Psoas muscle (tissue), 8 donors: ENCODE results near the gene PNPLA6. TPM values are rescaled to one million over a fixed set of nuclear protein-coding genes. Genes with fewer than 3 reads are reported as not detected.
"Not testable (repeated sequence)": the region's sequence is repeated elsewhere in the genome, so short reads cannot be mapped to it uniquely, and the experiment has no call there.

Experiments used
- ATAC-seq, 4 donors: fragments of 200-7000 bp; cut with Tn5 transposase; one replicate each; pipeline ENCODE4 v1.9.1; 2020; ENCODE audit warnings: moderate library complexity in 3 of 4, mild to moderate bottlenecking in 2 of 4
- DNase-seq, 2 donors: peaks; one replicate each; pipeline ENCODE4 v3.0.0-alpha.2; 2020
- H3K27ac ChIP-seq: fragments of 200-600 bp; one replicate; pipeline ENCODE4 v1.8.0; 2022
- H3K27me3 ChIP-seq, 3 donors: fragments of 200-600 bp in 1 of 3; one replicate each; pipeline versions ENCODE4 v1.6.1 to v1.8.0; 2013 to 2022; ENCODE audit warnings: low read length in 2 of 3, mild to moderate bottlenecking in 2 of 3, moderate library complexity in 1 of 3; ENCODE audit not compliant: insufficient read depth in 3 of 3
- H3K36me3 ChIP-seq, 2 donors: fragments of 200-600 bp in 1 of 2; one replicate each; pipeline versions ENCODE4 v1.6.1 to v1.8.0; 2013 to 2022; ENCODE audit warnings: low read depth in 1 of 2, mild to moderate bottlenecking in 1 of 2, moderate library complexity in 1 of 2; ENCODE audit not compliant: insufficient read depth in 1 of 2
- H3K4me1 ChIP-seq: fragments of 200-600 bp; one replicate; pipeline ENCODE4 v1.8.0; 2022
- H3K4me3 ChIP-seq: fragments of 200-600 bp; one replicate; pipeline ENCODE4 v1.8.0; 2022; ENCODE audit warnings: mild to moderate bottlenecking
- H3K9me3 ChIP-seq: fragments of 200-600 bp; one replicate; pipeline ENCODE4 v1.8.0; 2022
- WGBS, 3 donors: extraction: QIAGEN DNeasy Blood & Tissue Kit; methylation state at CpG; one replicate each; pipeline versions ENCODE4 v1.1.6 to v1.1.7; 2013; 5-methylcytosine and 5-hydroxymethylcytosine counted together
- intact Hi-C, 2 donors: fragments of 100-400 bp; cut with DNase I; formaldehyde crosslinking; loops; one replicate each; pipeline versions ENCODE4 v1.11.0 to v1.14.2; 2022
- polyA plus RNA-seq, 3 donors: library from polyadenylated mRNA; stranded (reverse); fragments of 200-250 nt; gene quantifications; one replicate each; pipeline ENCODE4 v1.2.3, GENCODE V29; 2013
- total RNA-seq, 4 donors: library from RNA; stranded (reverse); fragmentation: NEBNext Ultra II Directional in 2 of 4; extraction: Animal tissue kit (Norgen Biotek cat#: 25700) in 2 of 4; gene quantifications; one replicate each; pipeline versions ENCODE4 v1.2.1 to v1.2.4, GENCODE V29; 2021 to 2023
- TF ChIP-seq, protein P1 (sequence below): fragments of 200-600 bp; IDR thresholded peaks from one replicate; pipeline ENCODE4 v1.8.0; 2022; ENCODE audit warnings: antibody characterized with exemption
- donor health status: healthy with polysubstance abuse.
- donor health status: DM: no; HTN: no; CAD: no; lungs with moderate emphysema.
- donor health status: Bipolar disorder and iron deficiency.
- donor health status: healthy.
- donor health status: DM: yes; HTN: yes; CAD: no.
- donor health status: DM: no; HTN: no; CAD: no.
- donor health status: DM: no; HTN: no; CAD: no.
- donor health status: DM: yes; HTN: yes; CAD: no.

The PNPLA6 gene
- total and polyA plus RNA-seq, 7 donors = 31.8 to 72.8 (median 55.9) TPM

DNA sequence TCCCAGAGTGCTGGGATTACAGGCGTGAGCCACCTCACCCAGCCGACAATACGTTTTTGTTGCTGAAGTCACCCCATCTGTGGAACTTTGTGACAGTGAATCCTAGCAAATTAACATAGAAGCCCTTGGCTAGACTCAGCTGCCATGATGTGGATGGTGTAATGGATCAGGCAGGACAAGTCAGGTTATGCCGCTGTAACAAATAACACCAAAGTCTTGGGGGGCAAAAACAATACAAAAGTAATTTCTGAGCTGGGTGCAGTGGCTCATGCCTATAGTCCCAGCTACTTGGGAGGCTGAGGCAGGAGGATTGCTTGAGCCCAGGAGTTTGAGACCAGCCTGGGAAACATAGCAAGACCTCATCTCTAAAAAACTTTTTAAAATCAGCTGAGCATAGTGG lies 29.3 kb downstream of the PNPLA6 start:
- DNase-seq = no peak

DNA sequence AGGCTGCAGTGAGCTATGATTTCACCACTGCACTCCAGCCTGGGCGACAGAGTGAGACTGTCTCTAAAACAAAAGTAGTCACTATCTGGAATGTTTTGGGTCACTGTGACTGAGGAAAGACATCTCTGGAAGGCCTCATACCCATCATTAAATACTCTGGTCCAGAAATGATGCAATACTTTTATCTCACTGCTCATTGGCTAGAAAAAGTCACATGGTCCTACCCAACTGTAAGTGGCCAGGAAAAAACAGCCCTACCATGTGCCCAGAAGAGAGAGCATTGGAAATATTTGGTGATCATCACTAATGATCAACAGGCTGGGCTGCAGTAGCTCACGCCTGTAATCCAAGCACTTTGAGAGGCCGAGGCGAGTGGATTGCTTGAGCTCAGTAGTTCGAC lies 29.8 kb downstream of the PNPLA6 start:
- H3K27me3 ChIP-seq = no peaks in the 10 kb centered on the region
- ATAC-seq (no peak), DNase-seq (no peak)
- 68 to 93% (median 89%) methylated on average over 5 of the region's 5 CpGs for WGBS, 3 donors
- TF ChIP-seq, protein P1, sequence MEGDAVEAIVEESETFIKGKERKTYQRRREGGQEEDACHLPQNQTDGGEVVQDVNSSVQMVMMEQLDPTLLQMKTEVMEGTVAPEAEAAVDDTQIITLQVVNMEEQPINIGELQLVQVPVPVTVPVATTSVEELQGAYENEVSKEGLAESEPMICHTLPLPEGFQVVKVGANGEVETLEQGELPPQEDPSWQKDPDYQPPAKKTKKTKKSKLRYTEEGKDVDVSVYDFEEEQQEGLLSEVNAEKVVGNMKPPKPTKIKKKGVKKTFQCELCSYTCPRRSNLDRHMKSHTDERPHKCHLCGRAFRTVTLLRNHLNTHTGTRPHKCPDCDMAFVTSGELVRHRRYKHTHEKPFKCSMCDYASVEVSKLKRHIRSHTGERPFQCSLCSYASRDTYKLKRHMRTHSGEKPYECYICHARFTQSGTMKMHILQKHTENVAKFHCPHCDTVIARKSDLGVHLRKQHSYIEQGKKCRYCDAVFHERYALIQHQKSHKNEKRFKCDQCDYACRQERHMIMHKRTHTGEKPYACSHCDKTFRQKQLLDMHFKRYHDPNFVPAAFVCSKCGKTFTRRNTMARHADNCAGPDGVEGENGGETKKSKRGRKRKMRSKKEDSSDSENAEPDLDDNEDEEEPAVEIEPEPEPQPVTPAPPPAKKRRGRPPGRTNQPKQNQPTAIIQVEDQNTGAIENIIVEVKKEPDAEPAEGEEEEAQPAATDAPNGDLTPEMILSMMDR = no peak
- H3K36me3 ChIP-seq = peaks cover 0 to 16% of the 10 kb centered on the region in 2 donors
- intact Hi-C loops = loop anchor here in 1 of 2 donors (5.0 kb wide), 2 partner anchors 112 to 232 kb away; partner anchors contain the start of gene MCEMP1
- H3K4me3 ChIP-seq = no peak overlapping the region
- H3K9me3 ChIP-seq = no peaks in the 10 kb centered on the region
- H3K27ac ChIP-seq = no peak overlapping the region
- no peaks in the 10 kb centered on the region for H3K4me1 ChIP-seq

More for the DNA sequence above, 29.3 kb downstream of the PNPLA6 start:
- Histone ChIP-seq H3K4me3 (no peak overlapping the region), H3K27me3 (no peaks in the 10 kb centered on the region), H3K4me1 (no peaks in the 10 kb centered on the region), H3K36me3 (peaks cover 0 to 21% of the 10 kb centered on the region in 2 donors), H3K27ac (no peak overlapping the region), H3K9me3 (no peaks in the 10 kb centered on the region)
- ATAC-seq = no peak
- WGBS, 3 donors = 92 to 97% (median 92%) methylated on average over 4 of the region's 4 CpGs
- intact Hi-C loops = loop anchor here in 1 of 2 donors (5.0 kb wide), 2 partner anchors 112 to 232 kb away; partner anchors contain the start of gene MCEMP1
- TF ChIP-seq, protein P1 = no peak

DNA sequence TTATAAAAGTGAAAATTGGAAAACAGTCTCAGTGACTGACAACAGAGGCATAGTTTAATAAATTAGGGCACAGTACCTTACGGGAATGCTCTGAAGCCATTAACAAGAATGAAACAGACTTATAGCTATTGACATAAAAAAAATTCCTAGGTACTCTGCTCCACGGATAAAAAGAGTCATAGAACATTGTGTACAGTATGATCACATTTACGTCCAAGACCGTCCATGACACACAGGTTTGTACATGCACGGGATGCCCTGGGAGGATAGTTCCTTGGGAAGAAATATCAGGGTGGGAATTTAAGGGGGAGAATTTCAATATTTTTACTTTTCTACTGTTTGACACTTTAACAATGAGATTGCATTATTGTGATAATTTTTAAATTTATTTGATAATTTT lies 35.2 kb downstream of the PNPLA6 start:
- intact Hi-C loops = loop anchor here in 1 of 2 donors (2.0 kb wide), 1 partner anchor 110 kb away; the partner anchor contains the start of gene TRAPPC5
- no peak for DNase-seq
- H3K27ac ChIP-seq = no peak overlapping the region
- peaks cover 0 to 3% (median 0%) of the 10 kb centered on the region in 3 donors for H3K27me3 ChIP-seq
- H3K9me3 ChIP-seq = no peaks in the 10 kb centered on the region
- TF ChIP-seq, protein P1 = no peak
- no peaks in the 10 kb centered on the region for H3K36me3 ChIP-seq
- no peak for ATAC-seq
- H3K4me1 ChIP-seq = no peaks in the 10 kb centered on the region
- WGBS, 3 donors = 68 to 78% (median 76%) methylated on average over 5 of the region's 5 CpGs
- H3K4me3 ChIP-seq = no peak overlapping the region

DNA sequence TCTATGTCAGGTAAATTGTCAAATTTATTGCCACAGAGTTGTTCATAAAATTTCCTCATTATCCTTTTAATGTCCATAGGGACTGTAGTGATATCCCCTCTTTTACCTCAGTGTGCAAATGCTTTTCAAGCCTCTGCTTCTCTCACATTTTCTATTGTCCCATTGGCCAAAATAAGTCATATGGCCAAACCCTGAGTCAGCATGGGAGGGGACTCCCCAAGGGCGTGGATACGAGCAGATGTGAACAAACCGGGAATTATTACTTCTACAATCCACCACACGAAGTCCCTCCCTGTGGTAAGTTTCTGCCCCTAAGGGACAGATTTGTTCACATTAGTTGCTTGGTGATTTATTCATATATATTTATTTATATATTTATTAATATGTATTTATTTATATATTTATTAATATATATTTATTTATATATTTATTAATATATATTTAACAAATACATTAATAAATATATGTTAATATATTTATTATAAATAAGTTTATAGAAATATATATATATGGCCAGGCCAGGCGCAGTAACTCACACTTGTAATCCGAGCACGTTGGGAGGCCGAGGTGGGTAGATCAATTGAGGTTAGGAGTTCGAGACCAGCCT lies 40.0 kb downstream of the PNPLA6 start:
- intact Hi-C loops = no loop called here
- Histone ChIP-seq H3K4me1 (no peaks in the 10 kb centered on the region), H3K27ac (no peak overlapping the region), H3K4me3 (no peak overlapping the region), H3K9me3 (no peaks in the 10 kb centered on the region), H3K36me3 (no peaks in the 10 kb centered on the region), H3K27me3 (peaks cover 0 to 4% (median 3%) of the 10 kb centered on the region in 3 donors)
- TF ChIP-seq, protein P1 = no peak
- 62 to 68% (median 64%) methylated on average over 9 of the region's 9 CpGs for WGBS, 3 donors
- no peak for DNase-seq
- ATAC-seq = no peak

DNA sequence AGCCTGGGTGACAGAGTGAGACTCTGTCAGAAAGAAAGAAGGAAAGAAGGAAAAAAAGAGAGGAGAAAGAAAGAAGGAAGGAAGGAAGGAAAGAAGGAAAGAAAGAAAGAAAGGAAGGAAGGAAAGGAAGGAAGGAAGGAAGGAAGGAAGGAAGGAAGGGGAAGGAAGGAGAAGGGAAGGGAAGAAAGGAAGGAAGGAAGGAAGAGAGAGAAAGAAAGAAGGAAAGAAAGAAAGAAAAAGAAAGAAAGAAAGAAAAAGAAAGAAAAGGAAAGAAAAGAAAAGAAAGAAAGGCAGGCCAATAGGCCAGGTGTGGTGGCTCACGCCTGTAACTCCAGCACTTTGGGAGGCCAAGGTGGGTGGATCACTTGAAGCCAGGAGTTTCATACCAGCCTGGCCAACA lies 41.9 kb downstream of the PNPLA6 start:
- intact Hi-C loops, DNase-seq, H3K36me3 ChIP-seq, H3K27me3 ChIP-seq, ATAC-seq, H3K27ac ChIP-seq, H3K4me3 ChIP-seq, H3K9me3 ChIP-seq, H3K4me1 ChIP-seq: not testable (repeated sequence)
- 91 to 98% (median 95%) methylated on average over 1 of the region's 1 CpG for WGBS, 3 donors
